Endothelial cell (in vitro differentiated cells): ENCODE measurements around the gene GRK1. TPM values are rescaled to one million over a fixed set of nuclear protein-coding genes. Genes with fewer than 3 reads are reported as not detected.

Experiments
- DNase-seq: peaks from one replicate; pipeline ENCODE4 v3.0.0; 2021; ENCODE audit warnings: low spot score
- H3K27ac Mint-ChIP-seq: one replicate; pipeline ENCODE4 v1.8.0; 2021; ENCODE audit warnings: mixed read lengths, inconsistent platforms; ENCODE audit not compliant: unreplicated experiment
- H3K27me3 Mint-ChIP-seq: one replicate; pipeline ENCODE4 v1.8.0; 2021; ENCODE audit warnings: mild to moderate bottlenecking, moderate library complexity, mixed read lengths, inconsistent platforms; ENCODE audit not compliant: unreplicated experiment
- H3K36me3 Mint-ChIP-seq: one replicate; pipeline ENCODE4 v1.8.0; 2021; ENCODE audit warnings: mild to moderate bottlenecking, low read depth, mixed read lengths, inconsistent platforms; ENCODE audit not compliant: unreplicated experiment
- H3K4me1 Mint-ChIP-seq: one replicate; pipeline ENCODE4 v1.8.0; 2021; ENCODE audit warnings: mild to moderate bottlenecking, mixed read lengths, inconsistent platforms; ENCODE audit not compliant: unreplicated experiment
- H3K4me3 Mint-ChIP-seq: one replicate; pipeline ENCODE4 v1.8.0; 2021; ENCODE audit warnings: mild to moderate bottlenecking, mixed read lengths, inconsistent platforms; ENCODE audit not compliant: unreplicated experiment
- H3K9me3 Mint-ChIP-seq: one replicate; pipeline ENCODE4 v1.8.0; 2021; ENCODE audit warnings: mixed read lengths, inconsistent platforms; ENCODE audit not compliant: unreplicated experiment
- total RNA-seq: library from RNA; stranded (reverse); fragmentation: NEBNext Ultra II Directional; extraction: Animal tissue kit (Norgen Biotek cat#: 25700); gene quantifications from one replicate; pipeline ENCODE4 v1.2.1, GENCODE V29; 2021; ENCODE audit not compliant: unreplicated experiment
- TF ChIP-seq, protein P1 (sequence below): fragments of 200-600 bp; sonication (generic); IDR thresholded peaks from one replicate; pipeline ENCODE4 v1.5.0; 2021; ENCODE audit warnings: antibody characterized with exemption; ENCODE audit not compliant: unreplicated experiment

Gene GRK1
- total RNA-seq, 1 donor from 2014 or later = 0.54 TPM

DNA sequence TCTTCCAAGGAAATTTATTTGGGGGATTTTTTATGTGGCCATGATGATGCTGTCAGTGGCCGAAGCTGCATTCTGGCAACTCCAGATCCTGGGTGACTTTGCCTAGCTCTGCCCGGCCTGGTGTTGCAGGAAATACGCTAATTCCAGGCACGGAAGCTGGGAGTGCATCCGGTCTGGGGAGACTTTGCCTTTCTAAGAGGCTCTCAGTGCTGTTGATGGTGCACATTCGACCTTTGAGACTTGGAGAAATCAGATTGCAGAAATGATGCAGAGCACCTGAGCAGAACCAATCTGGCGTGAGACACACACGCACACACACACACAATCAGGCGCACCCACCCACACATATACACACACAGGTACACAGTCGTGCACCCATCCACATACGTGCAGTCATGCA is 86.2 kb downstream of the GRK1 start:
- Mint-ChIP-seq H3K4me3 (no peak overlapping the region), H3K4me1 (peaks cover 14% of the 10 kb centered on the region), H3K36me3 (peaks cover 11% of the 10 kb centered on the region), H3K9me3 (no peaks in the 10 kb centered on the region), H3K27ac (no peak overlapping the region), H3K27me3 (peaks cover 10% of the 10 kb centered on the region)
- TF ChIP-seq, protein P1, sequence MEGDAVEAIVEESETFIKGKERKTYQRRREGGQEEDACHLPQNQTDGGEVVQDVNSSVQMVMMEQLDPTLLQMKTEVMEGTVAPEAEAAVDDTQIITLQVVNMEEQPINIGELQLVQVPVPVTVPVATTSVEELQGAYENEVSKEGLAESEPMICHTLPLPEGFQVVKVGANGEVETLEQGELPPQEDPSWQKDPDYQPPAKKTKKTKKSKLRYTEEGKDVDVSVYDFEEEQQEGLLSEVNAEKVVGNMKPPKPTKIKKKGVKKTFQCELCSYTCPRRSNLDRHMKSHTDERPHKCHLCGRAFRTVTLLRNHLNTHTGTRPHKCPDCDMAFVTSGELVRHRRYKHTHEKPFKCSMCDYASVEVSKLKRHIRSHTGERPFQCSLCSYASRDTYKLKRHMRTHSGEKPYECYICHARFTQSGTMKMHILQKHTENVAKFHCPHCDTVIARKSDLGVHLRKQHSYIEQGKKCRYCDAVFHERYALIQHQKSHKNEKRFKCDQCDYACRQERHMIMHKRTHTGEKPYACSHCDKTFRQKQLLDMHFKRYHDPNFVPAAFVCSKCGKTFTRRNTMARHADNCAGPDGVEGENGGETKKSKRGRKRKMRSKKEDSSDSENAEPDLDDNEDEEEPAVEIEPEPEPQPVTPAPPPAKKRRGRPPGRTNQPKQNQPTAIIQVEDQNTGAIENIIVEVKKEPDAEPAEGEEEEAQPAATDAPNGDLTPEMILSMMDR = no peak
- DNase-seq = no peak

DNA sequence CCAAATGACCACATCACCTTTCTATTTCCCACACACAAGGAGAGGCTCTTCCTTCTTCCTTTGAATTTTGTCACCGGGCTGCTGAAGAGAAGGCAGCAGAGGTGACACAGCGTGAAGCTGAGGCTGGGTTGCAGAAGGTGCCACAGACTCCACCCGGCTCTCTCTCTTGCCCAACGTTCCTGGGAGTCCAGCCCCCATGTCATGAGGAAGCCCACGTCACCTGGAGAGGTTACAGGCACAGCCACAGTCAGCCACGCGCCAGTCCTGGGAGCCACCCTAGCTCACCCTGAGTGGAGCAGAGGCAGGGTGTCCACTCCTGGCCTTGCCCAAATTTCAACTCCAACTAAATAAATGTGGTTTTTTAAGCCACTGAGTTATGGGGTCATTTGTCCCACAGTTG is 87.2 kb downstream of the GRK1 start:
- Mint-ChIP-seq H3K9me3 (no peaks in the 10 kb centered on the region), H3K36me3 (peaks cover 11% of the 10 kb centered on the region), H3K4me3 (no peak overlapping the region), H3K27me3 (peaks cover 10% of the 10 kb centered on the region), H3K4me1 (peaks cover 19% of the 10 kb centered on the region), H3K27ac (no peak overlapping the region)
- TF ChIP-seq, protein P1 = no peak
- DNase-seq = no peak

GRCh38 chr13:113754691-113755090 is 87.7 kb downstream of the GRK1 start:
- DNase-seq = no peak
- H3K4me3 Mint-ChIP-seq = no peak overlapping the region

GRCh38 chr13:113756441-113757097 is 89.5 kb downstream of the GRK1 start:
- Mint-ChIP-seq H3K36me3 (peaks cover 13% of the 10 kb centered on the region), H3K27me3 (peaks cover 11% of the 10 kb centered on the region), H3K27ac (no peak overlapping the region), H3K9me3 (no peaks in the 10 kb centered on the region), H3K4me1 (peaks cover 39% of the 10 kb centered on the region), H3K4me3 (no peak overlapping the region)
- TF ChIP-seq, protein P1 = no peak
- no peak for DNase-seq

More at GRCh38 chr13:113754691-113755090, 87.7 kb downstream of the GRK1 start:
- Mint-ChIP-seq H3K27ac (no peak overlapping the region), H3K36me3 (peaks cover 11% of the 10 kb centered on the region), H3K27me3 (peaks cover 11% of the 10 kb centered on the region), H3K9me3 (no peaks in the 10 kb centered on the region), H3K4me1 (peaks cover 23% of the 10 kb centered on the region)
- TF ChIP-seq, protein P1 = no peak

GRCh38 chr13:113758651-113759524 is 91.9 kb downstream of the GRK1 start, which contains the start of gene TMEM255B:
Gene TMEM255B (plus strand): TSS chr13:113759226. CDS start chr13:113759270, 44 bp downstream.
- H3K27me3 Mint-ChIP-seq = peaks cover 12% of the 10 kb centered on the region
- H3K4me3 Mint-ChIP-seq = peak within 1 kb of the TSS; percentile 99
- peak; percentile 91 for DNase-seq
- peak within 1 kb of the TSS; percentile 93 for H3K27ac Mint-ChIP-seq
- TF ChIP-seq, protein P1 = no peak
- H3K36me3 Mint-ChIP-seq = peaks cover 27% of the 10 kb centered on the region
- H3K9me3 Mint-ChIP-seq = no peaks in the 10 kb centered on the region
- peaks cover 57% of the 10 kb centered on the region for H3K4me1 Mint-ChIP-seq
